Pulmonary artery endothelial cell (primary cell): ENCODE data around the gene OPCML. TPM values are rescaled to one million over a fixed set of nuclear protein-coding genes. Genes with fewer than 3 reads are reported as not detected.

ENCODE experiments used
- DNase-seq: peaks from one replicate; pipeline ENCODE4 v3.0.0-alpha.2; 2011; ENCODE audit warnings: low read depth, low spot score
- total RNA-seq: library from RNA; depleted of rRNA; stranded (reverse); fragments of >200 nt; gene quantifications from 2 replicates; pipeline ENCODE4 v1.2.3, GENCODE V29; 2014

Gene OPCML
- total RNA-seq, 1 donor from 2014 or later, result not detected

GRCh38 chr11:133302056-133302455, 230.2 kb downstream of the OPCML start:
- no peak for DNase-seq

GRCh38 chr11:133300666-133301065, 231.6 kb downstream of the OPCML start:
- no peak for DNase-seq

GRCh38 chr11:133291780-133292179, 240.5 kb downstream of the OPCML start:
- no peak for DNase-seq

GRCh38 chr11:133285359-133285758, 246.9 kb downstream of the OPCML start:
- no peak for DNase-seq

- no peak for DNase-seq
Observed at GRCh38 chr11:133284156-133284555, 248.1 kb downstream of the OPCML start.

- no peak for DNase-seq
Observed at GRCh38 chr11:133277886-133278285, 254.4 kb downstream of the OPCML start.

GRCh38 chr11:133271871-133272776, 260.2 kb downstream of the OPCML start:
- DNase-seq, result no peak

GRCh38 chr11:133271206-133271605, 261.1 kb downstream of the OPCML start:
- DNase-seq, result no peak

GRCh38 chr11:133269267-133269666, 263.0 kb downstream of the OPCML start:
- no peak for DNase-seq

GRCh38 chr11:133266986-133267385, 265.3 kb downstream of the OPCML start:
- no peak for DNase-seq

- no peak for DNase-seq
Observed at GRCh38 chr11:133265530-133266035, 266.7 kb downstream of the OPCML start.

- no peak for DNase-seq
Observed at GRCh38 chr11:133263332-133263731, 269.0 kb downstream of the OPCML start.

- DNase-seq, result no peak
Observed at GRCh38 chr11:133258751-133259150, 273.6 kb downstream of the OPCML start.

GRCh38 chr11:133254601-133255000, 277.7 kb downstream of the OPCML start:
- DNase-seq, result no peak

- no peak for DNase-seq
Observed at GRCh38 chr11:133253570-133253969, 278.7 kb downstream of the OPCML start.

- no peak for DNase-seq
Observed at GRCh38 chr11:133251841-133252240, 280.5 kb downstream of the OPCML start.

GRCh38 chr11:133249530-133249929, 282.8 kb downstream of the OPCML start:
- DNase-seq, result no peak

- no peak for DNase-seq
Observed at GRCh38 chr11:133249065-133249464, 283.2 kb downstream of the OPCML start.

- no peak for DNase-seq
Observed at GRCh38 chr11:133243832-133244231, 288.5 kb downstream of the OPCML start.

GRCh38 chr11:133240908-133241655, 291.2 kb downstream of the OPCML start:
- DNase-seq, result no peak

GRCh38 chr11:133239575-133239974, 292.7 kb downstream of the OPCML start:
- DNase-seq, result no peak

- DNase-seq, result no peak
Observed at GRCh38 chr11:133238495-133238894, 293.8 kb downstream of the OPCML start.
